Esophagus muscularis mucosa (tissue), 3 donors: ENCODE data around the gene TRPM3.

Experiments
- POLR2A ChIP-seq: fragments of 450-650 bp; IDR thresholded peaks from one replicate; pipeline ENCODE4 v1.6.1; 2017; ENCODE audit warnings: antibody characterized with exemption, moderate library complexity, mild to moderate bottlenecking, low read depth
- POLR2AphosphoS5 ChIP-seq, 2 donors: sonication (generic); formaldehyde crosslinking; IDR thresholded peaks; one replicate each; pipeline ENCODE4 v1.6.1; 2017; ENCODE audit warnings: antibody characterized with exemption in 2 of 2
- TF ChIP-seq, protein P1 (sequence below), 3 experiments: fragments of 200-600 bp in 2 of 3; fragments of 450-650 bp in 1 of 3; sonication (generic) in 2 of 3; IDR thresholded peaks; one replicate each; pipeline ENCODE4 v1.5.1; 2017 to 2019; ENCODE audit warnings: antibody characterized with exemption in 3 of 3, mild to moderate bottlenecking in 2 of 3, moderate library complexity in 1 of 3

DNA sequence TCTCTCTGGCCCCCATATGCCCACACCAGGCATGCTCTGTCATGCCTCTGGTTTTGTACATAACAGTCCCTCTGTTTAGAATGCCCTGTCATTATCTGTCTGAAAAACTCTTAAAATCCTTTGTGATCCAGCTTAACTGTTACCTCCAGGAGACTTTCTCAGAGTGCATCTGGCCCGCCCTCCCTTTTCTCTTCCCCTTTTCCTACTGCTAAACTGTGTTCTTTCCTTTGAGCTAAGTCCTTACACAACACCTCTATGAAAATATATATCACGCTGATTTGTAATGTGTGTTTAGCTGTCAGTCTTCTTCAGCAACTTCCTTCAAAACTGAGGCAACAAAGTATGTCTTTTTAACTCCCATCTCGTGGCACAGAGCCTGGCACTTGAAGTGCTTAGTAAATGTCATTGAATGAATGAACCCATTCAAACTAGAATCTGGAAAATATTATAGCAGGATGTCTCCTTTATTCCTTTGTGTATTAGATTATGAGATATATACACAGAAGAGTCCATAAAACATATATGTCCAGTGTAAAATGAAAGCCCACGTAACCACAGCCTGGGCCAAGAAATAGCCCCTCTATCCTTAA, 540.7 kb downstream of the TRPM3 start:
- TF ChIP-seq, protein P1, sequence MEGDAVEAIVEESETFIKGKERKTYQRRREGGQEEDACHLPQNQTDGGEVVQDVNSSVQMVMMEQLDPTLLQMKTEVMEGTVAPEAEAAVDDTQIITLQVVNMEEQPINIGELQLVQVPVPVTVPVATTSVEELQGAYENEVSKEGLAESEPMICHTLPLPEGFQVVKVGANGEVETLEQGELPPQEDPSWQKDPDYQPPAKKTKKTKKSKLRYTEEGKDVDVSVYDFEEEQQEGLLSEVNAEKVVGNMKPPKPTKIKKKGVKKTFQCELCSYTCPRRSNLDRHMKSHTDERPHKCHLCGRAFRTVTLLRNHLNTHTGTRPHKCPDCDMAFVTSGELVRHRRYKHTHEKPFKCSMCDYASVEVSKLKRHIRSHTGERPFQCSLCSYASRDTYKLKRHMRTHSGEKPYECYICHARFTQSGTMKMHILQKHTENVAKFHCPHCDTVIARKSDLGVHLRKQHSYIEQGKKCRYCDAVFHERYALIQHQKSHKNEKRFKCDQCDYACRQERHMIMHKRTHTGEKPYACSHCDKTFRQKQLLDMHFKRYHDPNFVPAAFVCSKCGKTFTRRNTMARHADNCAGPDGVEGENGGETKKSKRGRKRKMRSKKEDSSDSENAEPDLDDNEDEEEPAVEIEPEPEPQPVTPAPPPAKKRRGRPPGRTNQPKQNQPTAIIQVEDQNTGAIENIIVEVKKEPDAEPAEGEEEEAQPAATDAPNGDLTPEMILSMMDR (IDR thresholded peaks at IDR 0.05): no peak
- TF ChIP-seq POLR2A: no peak
- no peak for TF ChIP-seq POLR2AphosphoS5 (IDR thresholded peaks at IDR 0.05)
